Measurements from ENCODE around the gene HSPA1A. TPM values are rescaled to one million over a fixed set of nuclear protein-coding genes. Genes with fewer than 3 reads are reported as not detected.
"Not testable (repeated sequence)": the region's sequence is repeated elsewhere in the genome, so short reads cannot be mapped to it uniquely, and the experiment has no call there.

Gene HSPA1A
- total and polyA plus RNA-seq, 7 donors: 37.1 to 940 (median 242) TPM

DNA sequence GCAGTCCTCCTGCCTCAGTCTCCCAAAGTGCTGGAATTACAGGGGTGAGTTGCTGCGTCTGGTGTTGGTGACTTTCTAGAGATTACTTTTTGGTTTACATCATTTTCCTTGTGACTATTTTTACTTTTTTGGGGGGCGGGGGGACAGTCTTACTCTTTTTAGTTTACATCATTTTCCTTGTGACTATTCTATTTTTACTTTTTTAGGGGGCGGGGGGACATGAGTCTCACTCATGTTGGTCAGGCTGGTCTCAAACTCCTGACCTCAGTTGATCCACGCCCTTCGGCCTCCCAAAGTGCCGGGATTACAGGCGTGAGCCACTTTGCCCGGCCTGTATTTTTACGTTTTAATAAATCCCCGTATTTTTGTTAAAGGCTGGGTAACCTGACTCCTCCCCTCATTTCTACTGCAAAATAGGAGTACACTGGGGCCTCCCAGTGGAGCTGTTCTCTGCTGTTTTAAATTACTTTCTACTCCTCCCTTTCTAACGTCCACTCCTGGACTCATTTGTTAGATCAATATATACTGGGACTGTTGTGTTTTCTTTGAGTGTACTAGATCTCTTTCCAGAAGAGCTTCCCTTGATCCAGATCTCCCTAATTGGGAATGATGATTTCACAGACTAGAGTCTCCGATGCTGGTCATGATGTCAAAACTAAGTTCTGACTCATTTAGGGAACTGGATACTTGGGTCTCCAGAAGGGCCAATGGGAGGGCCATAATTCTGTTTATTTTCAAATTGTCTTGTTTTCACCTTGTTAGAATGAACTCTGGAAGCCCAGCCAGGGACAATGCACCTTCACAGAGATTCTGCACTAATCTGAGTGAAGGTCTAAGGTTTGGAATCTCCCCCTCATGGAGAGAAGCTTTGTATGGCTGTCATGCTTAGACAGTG lies 21.4 kb downstream of the HSPA1A start:
- intact Hi-C loops (cut with DNase I): loop anchor here in 1 of 2 donors (2.0 to 10.0 kb wide), 2 partner anchors 26 to 292 kb away; partner anchors contain the start of genes ATP6V1G2, DDX39B, NEU1 and NFKBIL1
- Histone ChIP-seq H3K27me3 (ENCODE audit: insufficient read depth in 3 of 3, low read length in 2 of 3) (no peaks in the 10 kb centered on the region), H3K27ac (peak overlapping the region; percentile 90), H3K4me1 (peaks cover 36% of the 10 kb centered on the region), H3K36me3 (ENCODE audit: insufficient read depth in 1 of 2, low read depth in 1 of 2) (peaks cover 10 to 55% of the 10 kb centered on the region in 2 donors), H3K4me3 (peak overlapping the region; percentile 86), H3K9me3 (no peaks in the 10 kb centered on the region)
- TF ChIP-seq, protein P1, sequence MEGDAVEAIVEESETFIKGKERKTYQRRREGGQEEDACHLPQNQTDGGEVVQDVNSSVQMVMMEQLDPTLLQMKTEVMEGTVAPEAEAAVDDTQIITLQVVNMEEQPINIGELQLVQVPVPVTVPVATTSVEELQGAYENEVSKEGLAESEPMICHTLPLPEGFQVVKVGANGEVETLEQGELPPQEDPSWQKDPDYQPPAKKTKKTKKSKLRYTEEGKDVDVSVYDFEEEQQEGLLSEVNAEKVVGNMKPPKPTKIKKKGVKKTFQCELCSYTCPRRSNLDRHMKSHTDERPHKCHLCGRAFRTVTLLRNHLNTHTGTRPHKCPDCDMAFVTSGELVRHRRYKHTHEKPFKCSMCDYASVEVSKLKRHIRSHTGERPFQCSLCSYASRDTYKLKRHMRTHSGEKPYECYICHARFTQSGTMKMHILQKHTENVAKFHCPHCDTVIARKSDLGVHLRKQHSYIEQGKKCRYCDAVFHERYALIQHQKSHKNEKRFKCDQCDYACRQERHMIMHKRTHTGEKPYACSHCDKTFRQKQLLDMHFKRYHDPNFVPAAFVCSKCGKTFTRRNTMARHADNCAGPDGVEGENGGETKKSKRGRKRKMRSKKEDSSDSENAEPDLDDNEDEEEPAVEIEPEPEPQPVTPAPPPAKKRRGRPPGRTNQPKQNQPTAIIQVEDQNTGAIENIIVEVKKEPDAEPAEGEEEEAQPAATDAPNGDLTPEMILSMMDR (IDR thresholded peaks at IDR 0.05): no peak
- ATAC-seq (peak; percentile 20 to 50 (median 34)), DNase-seq (no peak)
- 23 to 29% (median 28%) methylated on average over 12 of the region's 12 CpGs for WGBS, 3 donors

DNA sequence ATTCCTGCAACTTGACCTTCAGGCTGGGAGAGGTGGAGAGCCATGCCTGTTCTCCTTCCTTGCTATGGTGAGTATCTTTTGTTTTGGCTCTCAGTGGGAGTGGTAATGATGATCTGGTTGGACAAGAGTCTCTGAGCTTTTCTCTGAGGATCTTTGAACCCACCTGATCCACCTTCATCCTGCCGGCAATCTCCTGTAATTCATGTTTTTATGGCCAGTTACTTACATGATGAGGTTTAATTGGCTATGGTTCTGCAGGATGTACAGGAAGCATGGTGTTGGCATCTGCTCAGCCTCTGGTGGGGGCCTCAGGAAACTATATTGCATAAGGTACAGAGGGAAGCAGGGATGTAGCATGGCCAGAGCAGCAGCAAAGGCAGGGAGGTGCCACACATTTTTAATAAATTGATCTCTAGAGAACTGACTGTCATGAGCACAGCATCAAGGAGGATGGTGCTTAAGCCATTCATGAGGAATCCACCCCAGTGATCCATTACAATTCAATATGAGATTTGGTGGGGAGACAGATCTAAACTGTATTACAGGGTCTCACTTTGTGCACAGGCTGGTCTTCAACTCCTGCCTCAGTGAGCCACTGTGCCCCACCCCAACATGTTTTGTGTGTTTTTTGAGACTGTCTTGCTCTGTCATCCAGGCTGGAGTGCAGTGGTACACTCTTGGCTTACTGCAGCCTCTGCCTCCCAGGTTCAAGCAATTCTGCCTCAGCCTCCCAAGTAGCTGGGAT lies 22.2 kb downstream of the HSPA1A start:
- 21 to 35% (median 26%) methylated on average over 1 of the region's 1 CpG for WGBS, 3 donors
- no peaks in the 10 kb centered on the region for H3K9me3 ChIP-seq
- H3K27ac ChIP-seq: peak overlapping the region; percentile 90
- TF ChIP-seq, protein P1 (IDR thresholded peaks at IDR 0.05): no peak
- H3K27me3 ChIP-seq (ENCODE audit: insufficient read depth in 3 of 3, low read length in 2 of 3): no peaks in the 10 kb centered on the region
- DNase-seq: no peak
- H3K4me3 ChIP-seq: peak overlapping the region; percentile 86
- peak in 1 of 4 donors; percentile 11 for ATAC-seq
- H3K4me1 ChIP-seq: peaks cover 36% of the 10 kb centered on the region
- H3K36me3 ChIP-seq (ENCODE audit: insufficient read depth in 1 of 2, low read depth in 1 of 2): peaks cover 10 to 55% of the 10 kb centered on the region in 2 donors
- intact Hi-C loops (cut with DNase I): loop anchor here in 1 of 2 donors (2.0 to 10.0 kb wide), 2 partner anchors 25 to 293 kb away; partner anchors contain the start of genes ATP6V1G2, DDX39B, NEU1 and NFKBIL1

DNA sequence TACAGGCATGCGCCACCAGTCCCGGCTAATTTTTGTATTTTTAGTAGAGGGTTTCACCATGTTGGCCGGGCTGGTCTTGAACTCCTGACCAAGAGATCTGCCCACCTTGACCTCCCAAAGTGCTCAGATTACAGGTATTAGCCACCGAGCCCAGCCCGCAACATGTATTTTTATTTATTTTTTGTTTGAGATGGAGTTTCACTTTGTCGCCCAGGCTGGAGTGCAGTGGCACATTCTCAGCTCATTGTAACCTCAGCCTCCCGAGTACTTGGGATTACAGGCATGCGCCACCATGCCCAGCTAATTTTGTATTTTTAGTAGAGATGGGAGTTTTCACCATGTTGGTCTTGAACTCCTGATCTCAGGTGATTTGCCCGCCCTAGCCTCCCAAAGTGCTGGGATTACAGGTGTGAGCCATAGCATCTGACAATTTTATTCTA lies 22.8 kb downstream of the HSPA1A start:
- H3K27me3 ChIP-seq (ENCODE audit: insufficient read depth in 3 of 3, low read length in 2 of 3); ATAC-seq; H3K9me3 ChIP-seq; DNase-seq: not testable (repeated sequence)
- intact Hi-C loops (cut with DNase I): loop anchor here in 1 of 2 donors (10.0 kb wide), 1 partner anchor 293 kb away; the partner anchor contains the start of genes ATP6V1G2, DDX39B and NFKBIL1
- H3K36me3 ChIP-seq (ENCODE audit: insufficient read depth in 1 of 2, low read depth in 1 of 2): peaks cover 10 to 55% of the 10 kb centered on the region in 2 donors
- H3K4me1 ChIP-seq: peaks cover 36% of the 10 kb centered on the region
- peak overlapping the region; percentile 50 for H3K27ac ChIP-seq
- WGBS, 3 donors: 72 to 87% (median 76%) methylated on average over 9 of the region's 9 CpGs
- H3K4me3 ChIP-seq: peak overlapping the region; percentile 86

- H3K27me3 ChIP-seq (ENCODE audit: insufficient read depth in 3 of 3, low read length in 2 of 3): no peaks in the 10 kb centered on the region
- H3K4me3 ChIP-seq: peak overlapping the region; percentile 86
- no peak for ATAC-seq
- no peaks in the 10 kb centered on the region for H3K9me3 ChIP-seq
- peaks cover 10 to 55% of the 10 kb centered on the region in 2 donors for H3K36me3 ChIP-seq (ENCODE audit: insufficient read depth in 1 of 2, low read depth in 1 of 2)
- WGBS, 3 donors: 96 to 97% (median 97%) methylated on average over 3 of the region's 3 CpGs
- H3K27ac ChIP-seq: no peak overlapping the region
- peaks cover 30% of the 10 kb centered on the region for H3K4me1 ChIP-seq
- TF ChIP-seq, protein P1 (IDR thresholded peaks at IDR 0.05): no peak
- no peak for DNase-seq
- intact Hi-C loops (cut with DNase I): loop anchor here in 1 of 2 donors (10.0 kb wide), 1 partner anchor 294 kb away; the partner anchor contains the start of genes ATP6V1G2, DDX39B and NFKBIL1
These were observed 23.6 kb downstream of the HSPA1A start for GRCh38 chr6:31838968-31839367.

DNA sequence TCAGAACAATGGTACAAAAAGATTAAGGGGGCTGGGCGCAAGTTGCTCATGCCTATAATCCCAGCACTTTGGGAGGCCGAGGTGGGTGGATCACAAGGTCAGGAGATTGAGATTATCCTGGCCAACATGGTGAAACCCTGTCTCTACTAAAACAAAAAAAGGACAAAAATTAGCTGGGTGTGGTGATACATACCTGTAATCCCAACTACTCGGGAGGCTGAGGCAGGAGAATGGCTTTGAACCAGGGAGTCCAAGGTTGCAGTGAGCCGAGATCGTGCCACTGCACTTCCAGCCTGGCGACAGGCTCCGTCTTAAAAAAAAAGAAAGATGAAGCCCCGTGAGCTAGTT lies 24.4 kb downstream of the HSPA1A start:
- intact Hi-C loops (cut with DNase I): loop anchor here in 1 of 2 donors (10.0 kb wide), 1 partner anchor 295 kb away; the partner anchor contains the start of genes ATP6V1G2, DDX39B and NFKBIL1
- WGBS, 3 donors: 84 to 89% (median 84%) methylated on average over 8 of the region's 8 CpGs
- not testable (repeated sequence) for ATAC-seq; DNase-seq; H3K4me3 ChIP-seq; H3K27ac ChIP-seq; H3K9me3 ChIP-seq; H3K27me3 ChIP-seq (ENCODE audit: insufficient read depth in 3 of 3, low read length in 2 of 3)
- Histone ChIP-seq H3K4me1 (peaks cover 29% of the 10 kb centered on the region), H3K36me3 (ENCODE audit: insufficient read depth in 1 of 2, low read depth in 1 of 2) (peaks cover 10 to 55% of the 10 kb centered on the region in 2 donors)
